Measurements from ENCODE around the gene OGDH.

GRCh38 chr7:44658979-44659378 lies 52.6 kb downstream of the OGDH start:
- TF ChIP-seq CTCF (tag by site-specific recombination; IDR thresholded peaks at IDR 0.05) (no peak), FEZF1 (tag by site-specific recombination; IDR thresholded peaks at IDR 0.05) (no peak), ZNF423 (tag by site-specific recombination; IDR thresholded peaks at IDR 0.05) (no peak), ZBTB20 (tag by site-specific recombination; IDR thresholded peaks at IDR 0.05) (no peak), BCL6B (tag by site-specific recombination; IDR thresholded peaks at IDR 0.05) (no peak), ZNF175 (tag by site-specific recombination; IDR thresholded peaks at IDR 0.05) (no peak)
